K562 (cell line): ENCODE measurements around the gene SGSM2.

ENCODE experiments used
- AFF4 ChIP-seq: sonication (generic); formaldehyde crosslinking; IDR thresholded peaks from 2 replicates; pipeline ENCODE4 v1.8.0; 2023; ENCODE audit warnings: mild to moderate bottlenecking, missing genetic modification reagents
- CHD2 ChIP-seq: IDR thresholded peaks from 2 replicates; pipeline ENCODE4 v1.6.1; 2011; ENCODE audit warnings: low read depth, low read length
- CTBP1 ChIP-seq: fragments of 450-650 bp; IDR thresholded peaks from 2 replicates; pipeline ENCODE4 v1.6.1; 2016; ENCODE audit warnings: borderline replicate concordance
- HMGXB4 ChIP-seq: sonication (generic); formaldehyde crosslinking; IDR thresholded peaks from 2 replicates; pipeline ENCODE4 v1.8.1; 2023; ENCODE audit warnings: mild to moderate bottlenecking, missing genetic modification reagents
- IRF2 ChIP-seq: sonication (generic); formaldehyde crosslinking; IDR thresholded peaks from 2 replicates; pipeline ENCODE4 v1.8.1; 2022; ENCODE audit warnings: mild to moderate bottlenecking, missing genetic modification reagents
- MTA1 ChIP-seq: fragments of 450-650 bp; IDR thresholded peaks from 2 replicates; pipeline ENCODE4 v1.6.1; 2017; ENCODE audit warnings: borderline replicate concordance
- STAG1 ChIP-seq: sonication (generic); formaldehyde crosslinking; IDR thresholded peaks from 2 replicates; pipeline ENCODE4 v1.5.0; 2020; ENCODE audit warnings: missing genetic modification reagents, borderline replicate concordance

- TF ChIP-seq STAG1 (no peak), IRF2 (CRISPR knock-in tag) (no peak), MTA1 (no peak), AFF4 (CRISPR knock-in tag) (no peak), CTBP1 (no peak), HMGXB4 (no peak), CHD2 (no peak)
These were observed 7.2 kb downstream of the SGSM2 start for GRCh38 chr17:2344528-2344927.
